Renal cortical epithelial cell (primary cell): ENCODE data around the gene CAMK2G. TPM values are rescaled to one million over a fixed set of nuclear protein-coding genes. Genes with fewer than 3 reads are reported as not detected.
A peak's percentile ranks its signal among the peaks of the same experiment; 100 is the strongest.
"Not testable (repeated sequence)": the region's sequence is repeated elsewhere in the genome, so short reads cannot be mapped to it uniquely, and the experiment has no call there.

Source experiments
- DNase-seq: peaks from one replicate; pipeline ENCODE4 v3.0.0-alpha.2; 2011; ENCODE audit warnings: low read depth
- total RNA-seq: library from RNA; depleted of rRNA; stranded (reverse); fragments of >200 nt; gene quantifications from 2 replicates; pipeline ENCODE4 v1.2.3, GENCODE V29; 2014

CAMK2G gene
- total RNA-seq, 1 donor from 2014 or later: 21.1 TPM

- peak; percentile 22 for DNase-seq
Measured at GRCh38 chr10:73840056-73840402, 34.3 kb downstream of the CAMK2G start.

- no peak for DNase-seq
Measured at GRCh38 chr10:73839276-73839966, 34.9 kb downstream of the CAMK2G start.

- DNase-seq: peak; percentile 21
Measured at GRCh38 chr10:73838827-73839226, 35.5 kb downstream of the CAMK2G start.

GRCh38 chr10:73838008-73838567, 36.3 kb downstream of the CAMK2G start:
- no peak for DNase-seq

- DNase-seq: peak; percentile 78
Measured at GRCh38 chr10:73837072-73837471, 37.3 kb downstream of the CAMK2G start.

- DNase-seq: no peak
Measured at GRCh38 chr10:73836427-73836980, 37.9 kb downstream of the CAMK2G start.

- not testable (repeated sequence) for DNase-seq
Measured at GRCh38 chr10:73829090-73829489, 45.3 kb downstream of the CAMK2G start.

- DNase-seq: peak; percentile 12
Measured at GRCh38 chr10:73828161-73828560, 46.2 kb downstream of the CAMK2G start.

GRCh38 chr10:73827346-73828089, 46.8 kb downstream of the CAMK2G start:
- DNase-seq: peak; percentile 76

GRCh38 chr10:73824146-73824725, 50.1 kb downstream of the CAMK2G start:
- no peak for DNase-seq

- DNase-seq: no peak
Measured at GRCh38 chr10:73823391-73823790, 51.0 kb downstream of the CAMK2G start.

GRCh38 chr10:73819513-73820093, 54.8 kb downstream of the CAMK2G start:
- DNase-seq: peak; percentile 9

- DNase-seq: no peak
Measured at GRCh38 chr10:73819081-73819480, 55.3 kb downstream of the CAMK2G start.

- DNase-seq: no peak
Measured at GRCh38 chr10:73818402-73818801, 56.0 kb downstream of the CAMK2G start.

GRCh38 chr10:73817826-73818225, 56.5 kb downstream of the CAMK2G start:
- no peak for DNase-seq

GRCh38 chr10:73816917-73817729, 57.2 kb downstream of the CAMK2G start:
- no peak for DNase-seq

- DNase-seq: no peak
Measured at GRCh38 chr10:73815719-73816030, 58.7 kb downstream of the CAMK2G start.

- DNase-seq: no peak
Measured at GRCh38 chr10:73814896-73815718, 59.2 kb downstream of the CAMK2G start.

- DNase-seq: no peak
Measured at GRCh38 chr10:73814276-73814895, 60.0 kb downstream of the CAMK2G start.

- DNase-seq: no peak
Measured at GRCh38 chr10:73813333-73813732, 61.0 kb downstream of the CAMK2G start.
